Esophagus squamous epithelium (tissue), 5 donors: ENCODE data around the gene NOPCHAP1. TPM values are rescaled to one million over a fixed set of nuclear protein-coding genes. Genes with fewer than 3 reads are reported as not detected.
"Not testable (repeated sequence)": the region's sequence is repeated elsewhere in the genome, so short reads cannot be mapped to it uniquely, and the experiment has no call there.

Source experiments
- DNase-seq: peaks from one replicate; lab custom pipeline; 2025; lab: John Stamatoyannopoulos, UW
- H3K27ac ChIP-seq, 4 donors: fragments of 200-600 bp; sonication (generic); one replicate each; pipeline ENCODE4 v1.5.1; 2016 to 2019; ENCODE audit warnings: mild to moderate bottlenecking in 1 of 4
- H3K27me3 ChIP-seq, 4 donors: fragments of 200-600 bp; sonication (generic); 1 replicate in 3 of 4; 2 replicates in 1 of 4; pipeline versions ENCODE4 v1.5.1 to v1.6.0; 2017 to 2021; ENCODE audit warnings: antibody characterized with exemption in 1 of 4
- H3K36me3 ChIP-seq, 3 donors: fragments of 200-600 bp; sonication (generic); one replicate each; pipeline ENCODE4 v1.5.1; 2016 to 2019
- H3K4me1 ChIP-seq, 3 donors: fragments of 200-600 bp; sonication (generic); one replicate each; pipeline ENCODE4 v1.5.1; 2017 to 2019
- H3K4me3 ChIP-seq, 4 donors: fragments of 200-600 bp; sonication (generic); 1 replicate in 3 of 4; 2 replicates in 1 of 4; pipeline ENCODE4 v1.5.1; 2016 to 2019; ENCODE audit warnings: mild to moderate bottlenecking in 2 of 4, moderate library complexity in 1 of 4
- H3K9me3 ChIP-seq, 3 donors: fragments of 200-600 bp; sonication (generic); one replicate each; pipeline ENCODE4 v1.5.1; 2016 to 2019
- POLR2A ChIP-seq, 4 donors: fragments of 450-650 bp; IDR thresholded peaks; one replicate each; pipeline ENCODE4 v1.6.1; 2017; ENCODE audit warnings: antibody characterized with exemption in 4 of 4, mild to moderate bottlenecking in 4 of 4, moderate library complexity in 3 of 4
- WGBS, 2 donors: methylation state at CpG; one replicate each; pipeline ENCODE4 v1.1.5; 2018; 5-methylcytosine and 5-hydroxymethylcytosine counted together
- intact Hi-C: fragments of 100-400 bp; cut with DNase I; formaldehyde crosslinking; loops from one replicate; pipeline ENCODE4 v1.15.0; 2022
- total RNA-seq, 4 donors: library from RNA; depleted of rRNA; stranded (reverse); fragments of >200 nt; gene quantifications; one replicate each; pipeline ENCODE4 v1.1.0, GENCODE V29; 2016
- TF ChIP-seq, protein P1 (sequence below), 6 experiments: fragments of 450-650 bp in 4 of 6; fragments of 200-600 bp in 2 of 6; sonication (generic) in 2 of 6; IDR thresholded peaks; one replicate each; pipeline ENCODE4 v1.5.1; 2016 to 2019; ENCODE audit warnings: antibody characterized with exemption in 6 of 6, mild to moderate bottlenecking in 4 of 6, moderate library complexity in 4 of 6
- donor health status: DM: yes; HTN: yes; CAD: no.

The NOPCHAP1 gene
- total RNA-seq, 4 donors from 2014 or later, result 0.76 to 9.3 (median 5.2) TPM

DNA sequence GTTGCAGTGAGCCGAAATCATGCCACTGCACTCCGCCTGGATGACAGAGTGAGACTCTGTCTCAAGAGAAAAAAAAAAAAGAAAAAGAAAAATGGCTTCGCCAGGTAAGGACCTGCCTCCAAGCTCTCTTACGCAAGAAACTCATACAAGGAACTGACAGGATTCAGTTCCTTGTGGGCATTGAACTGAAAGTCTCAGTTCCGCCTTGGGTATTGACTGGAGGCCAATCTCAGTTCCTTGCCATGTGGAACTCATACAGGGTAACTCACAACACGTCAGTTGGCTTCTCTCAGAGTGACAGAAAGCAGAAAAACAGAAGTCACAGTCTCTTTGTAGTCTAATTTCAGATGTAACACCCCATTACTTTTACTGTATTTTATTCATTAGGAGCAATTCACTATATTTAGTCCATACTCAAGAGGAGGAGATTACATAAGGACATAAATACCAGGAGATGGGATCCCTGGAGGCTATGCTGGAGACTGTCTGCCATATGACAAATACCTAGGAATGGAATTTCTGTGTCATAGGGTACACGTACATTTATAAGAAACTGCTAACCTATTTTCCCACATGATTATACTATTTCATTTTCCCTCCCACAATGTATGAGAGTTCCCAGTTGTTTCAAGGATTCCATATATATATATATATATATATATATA, 11.4 kb upstream of the NOPCHAP1 start:
- Histone ChIP-seq H3K4me3 (no peak overlapping the region), H3K9me3 (no peaks in the 10 kb centered on the region), H3K4me1 (peaks cover 0 to 9% (median 0%) of the 10 kb centered on the region in 3 donors), H3K27ac (peak overlapping the region in 3 of 4 donors; percentile 26 to 57 (median 31)), H3K27me3 (no peaks in the 10 kb centered on the region), H3K36me3 (no peaks in the 10 kb centered on the region)
- no peak for TF ChIP-seq POLR2A (IDR thresholded peaks at IDR 0.05)
- TF ChIP-seq, protein P1, sequence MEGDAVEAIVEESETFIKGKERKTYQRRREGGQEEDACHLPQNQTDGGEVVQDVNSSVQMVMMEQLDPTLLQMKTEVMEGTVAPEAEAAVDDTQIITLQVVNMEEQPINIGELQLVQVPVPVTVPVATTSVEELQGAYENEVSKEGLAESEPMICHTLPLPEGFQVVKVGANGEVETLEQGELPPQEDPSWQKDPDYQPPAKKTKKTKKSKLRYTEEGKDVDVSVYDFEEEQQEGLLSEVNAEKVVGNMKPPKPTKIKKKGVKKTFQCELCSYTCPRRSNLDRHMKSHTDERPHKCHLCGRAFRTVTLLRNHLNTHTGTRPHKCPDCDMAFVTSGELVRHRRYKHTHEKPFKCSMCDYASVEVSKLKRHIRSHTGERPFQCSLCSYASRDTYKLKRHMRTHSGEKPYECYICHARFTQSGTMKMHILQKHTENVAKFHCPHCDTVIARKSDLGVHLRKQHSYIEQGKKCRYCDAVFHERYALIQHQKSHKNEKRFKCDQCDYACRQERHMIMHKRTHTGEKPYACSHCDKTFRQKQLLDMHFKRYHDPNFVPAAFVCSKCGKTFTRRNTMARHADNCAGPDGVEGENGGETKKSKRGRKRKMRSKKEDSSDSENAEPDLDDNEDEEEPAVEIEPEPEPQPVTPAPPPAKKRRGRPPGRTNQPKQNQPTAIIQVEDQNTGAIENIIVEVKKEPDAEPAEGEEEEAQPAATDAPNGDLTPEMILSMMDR (IDR thresholded peaks at IDR 0.05), result no peak
- intact Hi-C loops, result no loop called here
- DNase-seq, result peak; percentile 5
- 36 to 46% methylated on average over 7 of the region's 7 CpGs for WGBS, 2 donors

DNA sequence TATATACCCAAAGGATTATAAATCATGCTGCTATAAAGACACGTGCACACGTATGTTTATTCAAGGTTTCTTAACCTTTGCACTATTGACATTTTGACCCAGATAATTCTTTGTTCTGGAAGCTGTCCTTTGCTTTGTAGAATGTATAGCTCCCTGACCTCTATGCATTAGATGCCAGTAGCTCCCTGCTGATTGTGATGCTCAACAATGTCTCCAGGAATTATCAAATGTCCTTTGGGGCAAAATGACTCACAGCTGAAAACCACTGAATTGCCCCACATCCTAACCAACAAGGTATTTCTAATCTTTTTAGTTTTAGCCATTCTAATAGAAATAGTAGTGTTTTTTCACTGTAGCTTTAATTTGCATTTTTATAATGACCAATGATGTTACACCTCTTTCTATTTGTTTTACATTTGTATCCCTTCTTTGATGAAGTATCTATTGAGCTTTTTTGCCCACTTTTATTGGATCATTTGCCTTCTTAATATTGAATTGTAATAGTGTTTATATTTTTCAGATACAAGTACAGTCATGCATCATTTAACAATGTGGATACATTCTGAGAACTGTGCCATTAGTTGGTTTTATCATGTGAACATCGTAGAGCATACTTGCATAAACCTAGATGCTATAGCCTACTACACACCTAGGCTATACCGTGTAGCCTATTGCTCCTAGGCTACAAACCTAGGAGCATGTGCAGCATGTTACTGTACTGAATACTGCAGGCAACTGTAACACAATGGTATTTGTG, 10.4 kb upstream of the NOPCHAP1 start:
- H3K4me1 ChIP-seq, result peaks cover 0 to 9% (median 0%) of the 10 kb centered on the region in 3 donors
- no peak overlapping the region for H3K27ac ChIP-seq
- no peak for DNase-seq
- H3K27me3 ChIP-seq, result no peaks in the 10 kb centered on the region
- no peaks in the 10 kb centered on the region for H3K36me3 ChIP-seq
- TF ChIP-seq POLR2A (IDR thresholded peaks at IDR 0.05), result no peak
- TF ChIP-seq, protein P1 (IDR thresholded peaks at IDR 0.05), result no peak
- H3K4me3 ChIP-seq, result no peak overlapping the region
- intact Hi-C loops, result no loop called here
- no peaks in the 10 kb centered on the region for H3K9me3 ChIP-seq
- WGBS, 2 donors, result 65% methylated on average over 2 of the region's 4 CpGs; no CpG with 5 or more reads in 1 of the 2 donors

DNA sequence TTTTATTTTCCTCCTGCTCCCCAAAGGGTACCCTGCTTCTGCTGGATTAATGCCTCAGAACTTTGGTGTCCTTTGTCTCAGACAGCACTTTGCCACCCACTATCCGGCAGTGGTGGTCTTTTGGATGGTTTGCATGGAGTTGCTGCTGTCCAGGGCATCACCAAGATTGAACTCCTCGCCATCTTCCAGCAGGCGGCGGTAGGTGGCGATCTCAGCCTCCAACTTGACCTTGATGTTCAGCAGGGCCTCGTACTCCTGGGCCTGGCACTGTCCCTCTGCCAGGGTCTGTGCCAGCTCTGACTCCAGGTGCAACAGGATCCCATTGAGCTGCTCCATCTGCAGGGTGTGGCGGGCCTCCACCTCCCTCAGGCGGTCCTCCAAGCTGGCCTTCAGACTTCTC, 9.4 kb upstream of the NOPCHAP1 start:
- 100% methylated on average over 3 of the region's 8 CpGs; no CpG with 5 or more reads in 1 of the 2 donors for WGBS, 2 donors
- Histone ChIP-seq H3K27me3 (no peaks in the 10 kb centered on the region), H3K4me3 (no peak overlapping the region), H3K36me3 (no peaks in the 10 kb centered on the region), H3K4me1 (peaks cover 0 to 9% (median 0%) of the 10 kb centered on the region in 3 donors), H3K27ac (no peak overlapping the region), H3K9me3 (no peaks in the 10 kb centered on the region)
- no peak for DNase-seq
- TF ChIP-seq, protein P1 (IDR thresholded peaks at IDR 0.05), result no peak
- TF ChIP-seq POLR2A (IDR thresholded peaks at IDR 0.05), result no peak
- intact Hi-C loops, result no loop called here

DNA sequence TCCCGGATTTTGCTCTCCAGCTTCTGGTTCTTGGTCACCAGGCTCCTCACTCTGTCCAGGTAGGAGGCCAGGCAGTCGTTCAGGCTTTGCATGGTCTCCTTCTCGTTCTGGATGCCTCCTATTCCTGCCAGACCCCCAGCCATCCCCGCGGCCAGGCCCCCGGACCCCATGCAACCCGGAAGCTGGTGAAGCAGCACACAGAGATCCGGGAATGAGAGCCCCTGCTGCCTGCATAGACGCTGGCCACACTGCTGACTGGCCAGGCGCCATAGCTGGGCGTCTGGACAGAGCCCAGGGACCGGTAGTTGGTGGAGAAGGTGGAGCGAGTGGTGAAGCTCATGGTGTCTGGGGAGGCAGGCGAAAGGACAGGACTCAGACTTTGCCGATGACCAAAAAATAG, 8.4 kb upstream of the NOPCHAP1 start:
- DNase-seq, intact Hi-C loops, H3K36me3 ChIP-seq, H3K4me3 ChIP-seq, H3K4me1 ChIP-seq, H3K27me3 ChIP-seq, H3K9me3 ChIP-seq, H3K27ac ChIP-seq: not testable (repeated sequence)
- 89% methylated on average over 10 of the region's 15 CpGs; no CpG with 5 or more reads in 1 of the 2 donors for WGBS, 2 donors

DNA sequence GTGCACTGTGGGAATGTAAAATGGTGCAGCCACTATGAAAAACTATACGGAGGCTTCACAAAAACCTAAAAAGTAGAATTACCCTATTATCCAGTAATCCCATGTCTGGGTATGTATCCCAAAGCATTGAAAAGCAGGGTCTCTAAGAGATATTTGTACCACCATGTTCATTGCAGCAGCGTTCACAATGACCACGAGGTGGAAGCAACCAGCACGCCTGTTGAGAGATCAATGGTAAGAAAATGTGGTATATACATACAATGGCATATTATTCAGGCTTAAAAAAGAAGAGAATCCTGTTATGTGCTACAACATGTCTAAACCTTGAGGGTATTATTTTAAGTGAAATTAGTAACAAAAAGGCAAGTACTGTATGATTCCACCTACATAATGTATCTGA, 910 bp upstream of the NOPCHAP1 start:
- WGBS, 2 donors, result 52 to 62% methylated on average over 4 of the region's 4 CpGs
- Histone ChIP-seq H3K4me3 (peak overlapping the region in 3 of 4 donors; percentile 64 to 96 (median 69)), H3K27ac (peak overlapping the region in 1 of 4 donors; percentile 76), H3K4me1 (peaks cover 10 to 28% (median 15%) of the 10 kb centered on the region in 3 donors), H3K9me3 (no peaks in the 10 kb centered on the region), H3K36me3 (peaks cover 0 to 16% (median 0%) of the 10 kb centered on the region in 3 donors), H3K27me3 (no peaks in the 10 kb centered on the region)
- intact Hi-C loops, result no loop called here
- DNase-seq, result no peak
- TF ChIP-seq, protein P1 (IDR thresholded peaks at IDR 0.05), result peak in 2 of 6 experiments; percentile 16 to 30
- TF ChIP-seq POLR2A (IDR thresholded peaks at IDR 0.05), result no peak
